Astrocyte (in vitro differentiated cells and primary cell): ENCODE results near the gene BCAR3.

Source experiments
- EZH2 ChIP-seq: IDR thresholded peaks from 2 replicates; pipeline ENCODE4 v1.6.1; 2012; ENCODE audit warnings: mild to moderate bottlenecking, low read length, inconsistent platforms; ENCODE audit not compliant: insufficient read depth
- TF ChIP-seq, protein P1 (sequence below): IDR thresholded peaks from 2 replicates; pipeline ENCODE4 v1.5.1; 2011; ENCODE audit warnings: low read depth, mild to moderate bottlenecking, inconsistent platforms, low read length, moderate library complexity; ENCODE audit not compliant: insufficient read depth

DNA sequence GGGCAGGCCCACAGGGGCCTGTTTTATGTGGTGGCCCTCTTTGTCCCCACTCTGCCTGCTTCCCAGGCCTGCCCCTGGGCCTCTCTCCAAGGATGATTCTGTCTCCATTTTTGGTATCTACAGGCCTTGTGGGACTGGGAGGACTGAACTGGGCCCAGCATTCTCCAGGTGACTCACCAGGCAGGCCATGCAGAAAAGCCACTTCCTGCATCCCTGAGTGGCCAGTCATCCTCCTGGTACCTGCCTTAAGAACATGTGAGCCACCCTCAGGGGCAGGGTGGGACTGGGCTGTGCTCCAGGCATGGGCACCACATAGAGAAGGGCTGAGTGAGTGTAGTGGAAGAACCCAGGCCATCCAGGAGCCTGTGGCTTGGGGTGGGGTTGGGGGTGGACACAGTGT lies 20.0 kb upstream of the BCAR3 start:
- TF ChIP-seq, protein P1, sequence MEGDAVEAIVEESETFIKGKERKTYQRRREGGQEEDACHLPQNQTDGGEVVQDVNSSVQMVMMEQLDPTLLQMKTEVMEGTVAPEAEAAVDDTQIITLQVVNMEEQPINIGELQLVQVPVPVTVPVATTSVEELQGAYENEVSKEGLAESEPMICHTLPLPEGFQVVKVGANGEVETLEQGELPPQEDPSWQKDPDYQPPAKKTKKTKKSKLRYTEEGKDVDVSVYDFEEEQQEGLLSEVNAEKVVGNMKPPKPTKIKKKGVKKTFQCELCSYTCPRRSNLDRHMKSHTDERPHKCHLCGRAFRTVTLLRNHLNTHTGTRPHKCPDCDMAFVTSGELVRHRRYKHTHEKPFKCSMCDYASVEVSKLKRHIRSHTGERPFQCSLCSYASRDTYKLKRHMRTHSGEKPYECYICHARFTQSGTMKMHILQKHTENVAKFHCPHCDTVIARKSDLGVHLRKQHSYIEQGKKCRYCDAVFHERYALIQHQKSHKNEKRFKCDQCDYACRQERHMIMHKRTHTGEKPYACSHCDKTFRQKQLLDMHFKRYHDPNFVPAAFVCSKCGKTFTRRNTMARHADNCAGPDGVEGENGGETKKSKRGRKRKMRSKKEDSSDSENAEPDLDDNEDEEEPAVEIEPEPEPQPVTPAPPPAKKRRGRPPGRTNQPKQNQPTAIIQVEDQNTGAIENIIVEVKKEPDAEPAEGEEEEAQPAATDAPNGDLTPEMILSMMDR, result no peak
- TF ChIP-seq EZH2, result no peak
